A673 (cell line): Measurements from ENCODE around the gene SPATA32.

Experiments
- EZH2 ChIP-seq: fragments of 200-600 bp; sonication (generic); IDR thresholded peaks from 2 replicates; pipeline ENCODE4 v1.6.1; 2017; ENCODE audit warnings: borderline replicate concordance, low read depth, mild to moderate bottlenecking, mixed read lengths, antibody characterized with exemption, low read length; ENCODE audit not compliant: poor library complexity, severe bottlenecking
- TF ChIP-seq, protein P1 (sequence below): fragments of 300-800, 200-600 bp; sonication (generic); conservative IDR thresholded peaks from 2 replicates; pipeline ENCODE4 v1.5.1; 2017; ENCODE audit warnings: low read depth, mild to moderate bottlenecking, antibody characterized with exemption, low read length, moderate library complexity, mixed read lengths

- TF ChIP-seq, protein P1, sequence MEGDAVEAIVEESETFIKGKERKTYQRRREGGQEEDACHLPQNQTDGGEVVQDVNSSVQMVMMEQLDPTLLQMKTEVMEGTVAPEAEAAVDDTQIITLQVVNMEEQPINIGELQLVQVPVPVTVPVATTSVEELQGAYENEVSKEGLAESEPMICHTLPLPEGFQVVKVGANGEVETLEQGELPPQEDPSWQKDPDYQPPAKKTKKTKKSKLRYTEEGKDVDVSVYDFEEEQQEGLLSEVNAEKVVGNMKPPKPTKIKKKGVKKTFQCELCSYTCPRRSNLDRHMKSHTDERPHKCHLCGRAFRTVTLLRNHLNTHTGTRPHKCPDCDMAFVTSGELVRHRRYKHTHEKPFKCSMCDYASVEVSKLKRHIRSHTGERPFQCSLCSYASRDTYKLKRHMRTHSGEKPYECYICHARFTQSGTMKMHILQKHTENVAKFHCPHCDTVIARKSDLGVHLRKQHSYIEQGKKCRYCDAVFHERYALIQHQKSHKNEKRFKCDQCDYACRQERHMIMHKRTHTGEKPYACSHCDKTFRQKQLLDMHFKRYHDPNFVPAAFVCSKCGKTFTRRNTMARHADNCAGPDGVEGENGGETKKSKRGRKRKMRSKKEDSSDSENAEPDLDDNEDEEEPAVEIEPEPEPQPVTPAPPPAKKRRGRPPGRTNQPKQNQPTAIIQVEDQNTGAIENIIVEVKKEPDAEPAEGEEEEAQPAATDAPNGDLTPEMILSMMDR: no peak
- TF ChIP-seq EZH2: no peak
Observed at GRCh38 chr17:45305530-45306087, 43.7 kb upstream of the SPATA32 start.
